Activated effector memory CD4-positive, alpha-beta T cell treated with anti-CD3 and anti-CD28 coated beads, Interleukin-2, amount 50 U/mL, for 16 hours (primary cell): ENCODE data around the gene NFS1.

Source experiments
- DNase-seq: peaks from one replicate; pipeline ENCODE4 v3.0.0-alpha.2; 2020

NFS1 gene

GRCh38 chr20:35636095-35636494, 63.1 kb downstream of the NFS1 start:
- no peak for DNase-seq

- no peak for DNase-seq
These were observed 63.5 kb downstream of the NFS1 start for GRCh38 chr20:35635652-35636051.

GRCh38 chr20:35632539-35633115, 66.5 kb downstream of the NFS1 start:
- DNase-seq, result no peak

GRCh38 chr20:35630636-35631035, 68.5 kb downstream of the NFS1 start:
- DNase-seq, result no peak

- no peak for DNase-seq
These were observed 69.6 kb downstream of the NFS1 start for GRCh38 chr20:35629427-35630145.

GRCh38 chr20:35627121-35627520, 72.0 kb downstream of the NFS1 start:
- no peak for DNase-seq

GRCh38 chr20:35626386-35627001, 72.7 kb downstream of the NFS1 start:
- no peak for DNase-seq

- no peak for DNase-seq
These were observed 73.4 kb downstream of the NFS1 start for GRCh38 chr20:35625584-35626385.

GRCh38 chr20:35621560-35621946, 77.6 kb downstream of the NFS1 start:
- DNase-seq, result no peak

- DNase-seq, result no peak
These were observed 78.2 kb downstream of the NFS1 start for GRCh38 chr20:35620818-35621559.

GRCh38 chr20:35619196-35620095, 79.7 kb downstream of the NFS1 start:
- peak; percentile 93 for DNase-seq

- peak; percentile 67 for DNase-seq
These were observed 80.7 kb downstream of the NFS1 start for GRCh38 chr20:35618263-35619131.
